IPS-20b (cell line): ENCODE results near the gene ASCC1.
A peak's percentile ranks its signal among the peaks of the same experiment; 100 is the strongest.

ENCODE experiments used
- H3K27ac ChIP-seq: one replicate; pipeline ENCODE4 v1.5.1; 2013; ENCODE audit warnings: low read length
- H3K27me3 ChIP-seq: 2 replicates; pipeline ENCODE4 v1.6.1; 2013; ENCODE audit warnings: mild to moderate bottlenecking, low read length, inconsistent platforms; ENCODE audit not compliant: insufficient read depth
- H3K36me3 ChIP-seq: 2 replicates; pipeline ENCODE4 v1.6.1; 2013; ENCODE audit warnings: low read depth, mild to moderate bottlenecking, inconsistent platforms, low read length, moderate library complexity; ENCODE audit not compliant: insufficient read depth
- H3K4me1 ChIP-seq: 2 replicates; pipeline ENCODE4 v1.6.1; 2013; ENCODE audit warnings: mild to moderate bottlenecking, control low read depth, inconsistent platforms, low read length, moderate library complexity; ENCODE audit not compliant: insufficient read depth
- H3K4me3 ChIP-seq: 2 replicates; pipeline ENCODE4 v1.5.1; 2013; ENCODE audit warnings: mild to moderate bottlenecking, low read length, inconsistent platforms
- H3K9ac ChIP-seq: 2 replicates; pipeline ENCODE4 v1.6.1; 2013; ENCODE audit warnings: low read depth, mild to moderate bottlenecking, inconsistent platforms, low read length, moderate library complexity
- H3K9me3 ChIP-seq: 2 replicates; pipeline ENCODE4 v1.6.1; 2013; ENCODE audit warnings: mild to moderate bottlenecking, low read depth, low read length, inconsistent platforms; ENCODE audit not compliant: insufficient read depth

Gene ASCC1

GRCh38 chr10:72092171-72092924, 123.7 kb downstream of the ASCC1 start:
- Histone ChIP-seq H3K4me1 (peaks cover 7% of the 10 kb centered on the region; the same call in 1 of the 2 replicates), H3K27ac (no peak overlapping the region)

GRCh38 chr10:72090326-72090725, 125.8 kb downstream of the ASCC1 start:
- no peak overlapping the region for H3K9ac ChIP-seq
- H3K4me1 ChIP-seq = peaks cover 10% of the 10 kb centered on the region; the same call in 1 of the 2 replicates
- H3K27ac ChIP-seq = no peak overlapping the region
- H3K27me3 ChIP-seq = peaks cover 53% of the 10 kb centered on the region
- H3K4me3 ChIP-seq = no peak overlapping the region
- no peaks in the 10 kb centered on the region for H3K36me3 ChIP-seq
- H3K9me3 ChIP-seq = no peaks in the 10 kb centered on the region

More at GRCh38 chr10:72092171-72092924, 123.7 kb downstream of the ASCC1 start:
- H3K36me3 ChIP-seq = peaks cover 12% of the 10 kb centered on the region
- H3K9me3 ChIP-seq = no peaks in the 10 kb centered on the region
- H3K27me3 ChIP-seq = peaks cover 33% of the 10 kb centered on the region
- H3K4me3 ChIP-seq = no peak overlapping the region
- H3K9ac ChIP-seq = no peak overlapping the region

DNA sequence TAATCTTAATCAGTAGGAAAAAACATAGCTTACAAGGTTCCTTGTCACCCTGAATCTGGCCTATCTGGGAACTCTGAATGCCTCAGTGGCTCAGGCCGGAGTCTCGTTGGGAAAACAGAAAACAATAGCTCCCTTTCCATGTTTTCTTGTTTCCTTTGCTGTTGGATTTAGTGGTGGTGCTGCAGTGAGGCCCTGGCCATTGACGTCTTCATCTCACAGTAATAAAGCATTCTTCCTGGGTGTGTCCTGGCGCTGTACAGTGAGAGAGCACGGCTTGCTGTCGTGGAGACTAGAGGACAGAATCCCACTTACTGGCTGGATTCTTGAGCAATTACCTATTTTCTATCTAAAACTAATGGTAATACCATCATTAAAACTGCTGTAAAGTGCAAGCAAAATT, 126.5 kb downstream of the ASCC1 start:
- Histone ChIP-seq H3K27me3 (peaks cover 60% of the 10 kb centered on the region), H3K4me1 (peaks cover 10% of the 10 kb centered on the region; the same call in 1 of the 2 replicates), H3K27ac (no peak overlapping the region)

GRCh38 chr10:72088889-72089575, 127.0 kb downstream of the ASCC1 start:
- no peaks in the 10 kb centered on the region for H3K36me3 ChIP-seq
- H3K9ac ChIP-seq = no peak overlapping the region
- H3K4me1 ChIP-seq = peaks cover 10% of the 10 kb centered on the region; the same call in 1 of the 2 replicates
- no peak overlapping the region for H3K27ac ChIP-seq
- no peaks in the 10 kb centered on the region for H3K9me3 ChIP-seq
- H3K27me3 ChIP-seq = peaks cover 66% of the 10 kb centered on the region
- peak overlapping the region; percentile 58 for H3K4me3 ChIP-seq

More for the DNA sequence above, 126.5 kb downstream of the ASCC1 start:
- no peak overlapping the region for H3K9ac ChIP-seq
- H3K9me3 ChIP-seq = no peaks in the 10 kb centered on the region
- H3K36me3 ChIP-seq = no peaks in the 10 kb centered on the region
- H3K4me3 ChIP-seq = no peak overlapping the region

- Histone ChIP-seq H3K9me3 (no peaks in the 10 kb centered on the region), H3K27ac (no peak within 1 kb of the TSS), H3K36me3 (no peaks in the 10 kb centered on the region), H3K9ac (no peak within 1 kb of the TSS), H3K4me3 (peak within 1 kb of the TSS; percentile 58), H3K27me3 (peaks cover 70% of the 10 kb centered on the region), H3K4me1 (peaks cover 10% of the 10 kb centered on the region; the same call in 1 of the 2 replicates)
Observed at GRCh38 chr10:72087969-72088888, 127.8 kb downstream of the ASCC1 start, which contains the start of gene SPOCK2. TSS of gene SPOCK2 (minus strand) at chr10:72088551. CDS start at chr10:72088328, 223 bp downstream.

- H3K9ac ChIP-seq = no peak overlapping the region
- peak overlapping the region; percentile 58; the same call in 1 of the 2 replicates for H3K4me3 ChIP-seq
- H3K27me3 ChIP-seq = peaks cover 70% of the 10 kb centered on the region
- peaks cover 10% of the 10 kb centered on the region; the same call in 1 of the 2 replicates for H3K4me1 ChIP-seq
- no peak overlapping the region for H3K27ac ChIP-seq
- no peaks in the 10 kb centered on the region for H3K36me3 ChIP-seq
- H3K9me3 ChIP-seq = no peaks in the 10 kb centered on the region
Observed at GRCh38 chr10:72087392-72087968, 128.6 kb downstream of the ASCC1 start.

GRCh38 chr10:72086466-72087391, 129.3 kb downstream of the ASCC1 start:
- H3K4me1 ChIP-seq = peaks cover 10% of the 10 kb centered on the region; the same call in 1 of the 2 replicates

DNA sequence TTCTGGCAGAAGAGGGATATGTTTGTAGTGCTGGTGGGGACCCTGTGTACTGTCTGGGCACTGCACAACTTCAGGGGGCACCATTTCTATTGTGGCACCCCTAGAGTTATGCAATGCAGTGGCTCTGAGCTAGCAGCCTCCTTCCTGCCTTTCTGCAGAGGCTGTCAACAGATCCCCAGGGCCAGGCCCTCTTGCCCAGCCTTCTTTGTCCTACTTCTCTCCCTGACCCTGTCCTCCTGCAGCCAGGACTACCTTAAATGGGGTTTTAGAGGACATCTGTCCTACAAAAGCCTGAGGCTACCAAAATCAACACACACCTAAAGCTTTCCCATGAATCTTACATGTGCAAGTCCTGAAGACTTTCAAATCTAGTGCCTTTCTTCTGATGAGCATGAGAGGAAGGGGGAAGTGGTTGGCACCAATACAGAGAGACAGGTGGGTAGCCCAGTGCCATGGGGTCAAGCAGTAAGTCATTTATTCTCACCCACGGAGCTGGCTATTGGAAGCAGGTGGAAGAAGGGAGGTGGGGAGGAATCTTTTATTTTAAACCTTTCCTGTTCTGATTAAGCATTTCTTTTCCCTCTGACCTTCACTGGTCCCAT, 130.1 kb downstream of the ASCC1 start:
- no peaks in the 10 kb centered on the region for H3K36me3 ChIP-seq
- peaks cover 10% of the 10 kb centered on the region; the same call in 1 of the 2 replicates for H3K4me1 ChIP-seq
- H3K27ac ChIP-seq = no peak overlapping the region
- H3K9ac ChIP-seq = no peak overlapping the region
- no peaks in the 10 kb centered on the region for H3K9me3 ChIP-seq
- H3K4me3 ChIP-seq = no peak overlapping the region
- H3K27me3 ChIP-seq = peaks cover 70% of the 10 kb centered on the region

More at GRCh38 chr10:72086466-72087391, 129.3 kb downstream of the ASCC1 start:
- H3K27me3 ChIP-seq = peaks cover 70% of the 10 kb centered on the region
- H3K36me3 ChIP-seq = no peaks in the 10 kb centered on the region
- H3K9me3 ChIP-seq = no peaks in the 10 kb centered on the region
- H3K4me3 ChIP-seq = peak overlapping the region; percentile 58
- no peak overlapping the region for H3K9ac ChIP-seq
- H3K27ac ChIP-seq = no peak overlapping the region

DNA sequence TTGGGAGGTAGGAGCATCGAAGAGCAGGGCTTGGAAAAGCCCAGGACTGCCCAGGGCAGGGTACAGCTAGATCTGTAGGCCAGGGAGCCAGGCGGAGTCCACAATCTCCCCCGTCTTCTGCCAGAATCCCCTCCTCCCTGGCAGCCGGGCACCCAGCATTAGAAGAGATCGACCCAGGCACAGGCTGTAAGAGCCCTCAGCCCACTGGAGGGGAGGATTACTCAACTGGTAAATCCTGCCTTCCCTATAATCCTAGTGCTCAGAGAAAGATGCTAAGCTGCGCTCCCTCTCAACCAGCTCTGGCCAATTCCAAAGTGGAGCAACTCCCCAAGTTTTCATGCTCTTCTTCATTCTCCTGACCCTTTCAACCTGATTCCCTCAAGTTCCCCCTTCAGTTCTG, 130.9 kb downstream of the ASCC1 start:
- peaks cover 10% of the 10 kb centered on the region; the same call in 1 of the 2 replicates for H3K4me1 ChIP-seq
- peaks cover 66% of the 10 kb centered on the region for H3K27me3 ChIP-seq
- H3K36me3 ChIP-seq = no peaks in the 10 kb centered on the region
- H3K9me3 ChIP-seq = no peaks in the 10 kb centered on the region
- no peak overlapping the region for H3K9ac ChIP-seq
- no peak overlapping the region for H3K27ac ChIP-seq
- H3K4me3 ChIP-seq = no peak overlapping the region
